HCT116 (cell line): ENCODE measurements around the gene DDX50. TPM values are rescaled to one million over a fixed set of nuclear protein-coding genes. Genes with fewer than 3 reads are reported as not detected.

Experiments
- ATAC-seq: fragments of 200-7000 bp; cut with Tn5 transposase; 2 replicates; pipeline ENCODE4 v1.9.1; 2020; ENCODE audit warnings: mild to moderate bottlenecking, moderate library complexity
- BruUV-seq: library from RNA; stranded (reverse); fragments of 400-500 nt; replicated peaks from 2 replicates; lab custom pipeline; 2021; lab: Mats Ljungman, UMichigan
- CTCF ChIA-PET: fragments of 300-600 bp; sonication (Branson Sonifier 250); formaldehyde crosslinking; loops from one replicate; lab custom pipeline; 2021; ENCODE audit warnings: antibody characterized with exemption; lab: Charles Lee
- POLR2A ChIA-PET: fragments of 300-600, 350-600 bp; sonication (Branson Sonifier 250); formaldehyde crosslinking; loops from one replicate; lab custom pipeline; 2021; ENCODE audit warnings: antibody characterized with exemption; lab: Charles Lee
- RAD21 ChIA-PET, 2 experiments: fragments of 300-600 bp; sonication (Branson Sonifier 250); formaldehyde crosslinking; loops; one replicate each; lab custom pipeline; 2023; ENCODE audit warnings: low total read pairs in 2 of 2; ENCODE audit not compliant: uncharacterized antibody in 2 of 2, unreplicated experiment in 2 of 2, low non-redundant PET in 1 of 2; lab: Charles Lee
- DNase-seq: peaks from one replicate; pipeline ENCODE4 v3.0.0-alpha.2; 2010; ENCODE audit warnings: low read depth, low spot score
- H2AFZ ChIP-seq: fragments of 200-600 bp; shearing (Covaris generic), sonication (generic); 2 replicates; pipeline ENCODE4 v1.6.1; 2017; ENCODE audit warnings: low read depth, mixed run types, mixed read lengths, antibody characterized with exemption, low read length; ENCODE audit not compliant: poor library complexity, severe bottlenecking
- H3K27ac ChIP-seq: 2 replicates; pipeline ENCODE4 v1.5.1; 2012; ENCODE audit warnings: low read depth, low read length
- H3K27me3 ChIP-seq: fragments of 200-600 bp; sonication (generic); 2 replicates; pipeline ENCODE4 v1.6.1; 2016; ENCODE audit warnings: mixed run types, low read length, mixed read lengths; ENCODE audit not compliant: insufficient read depth
- H3K36me3 ChIP-seq, 2 experiments: fragments of 200-500 bp in 1 of 2; fragments of 200-600 bp in 1 of 2; sonication (Bioruptor generic) in 1 of 2; sonication (generic) in 1 of 2; 2 replicates each; pipeline versions ENCODE4 v1.5.1 to v1.6.1; 2014 to 2016; ENCODE audit warnings: low read length in 2 of 2, inconsistent platforms in 1 of 2, mixed read lengths in 1 of 2, mixed run types in 1 of 2; ENCODE audit not compliant: insufficient read depth in 2 of 2, control insufficient read depth in 1 of 2
- H3K4me1 ChIP-seq, 2 experiments: fragments of 200-600 bp in 1 of 2; sonication (generic) in 1 of 2; 2 replicates each; pipeline versions ENCODE4 v1.5.1 to v1.6.1; 2012 to 2017; ENCODE audit warnings: low read length in 2 of 2, inconsistent platforms in 1 of 2, mild to moderate bottlenecking in 1 of 2, mixed read lengths in 1 of 2, mixed run types in 1 of 2, moderate library complexity in 1 of 2; ENCODE audit not compliant: insufficient read depth in 2 of 2, control insufficient read depth in 1 of 2
- H3K4me2 ChIP-seq: fragments of 200-600 bp; sonication (generic); 2 replicates; pipeline ENCODE4 v1.6.1; 2017; ENCODE audit warnings: mixed run types, low read length, mixed read lengths
- H3K4me3 ChIP-seq, 2 experiments: fragments of 200-600 bp in 1 of 2; sonication (generic) in 1 of 2; replicated peaks in 1 of 2; 2 replicates each; pipeline ENCODE4 v1.5.1; 2011 to 2016; ENCODE audit warnings: low read length in 2 of 2, control low read depth in 1 of 2, low read depth in 1 of 2, mild to moderate bottlenecking in 1 of 2, mixed read lengths in 1 of 2, mixed run types in 1 of 2
- H3K79me2 ChIP-seq: fragments of 200-600 bp; sonication (generic); 2 replicates; pipeline ENCODE4 v1.6.1; 2017; ENCODE audit warnings: mild to moderate bottlenecking, mixed run types, low read length, moderate library complexity, mixed read lengths; ENCODE audit not compliant: insufficient read depth
- H3K9ac ChIP-seq: fragments of 200-600 bp; sonication (generic); 2 replicates; pipeline ENCODE4 v1.6.1; 2016; ENCODE audit warnings: low read length, mixed read lengths
- H3K9me2 ChIP-seq: fragments of 200-600 bp; sonication (generic), shearing (Covaris generic); 2 replicates; pipeline ENCODE4 v1.6.1; 2017; ENCODE audit warnings: mixed run types, mild to moderate bottlenecking, moderate library complexity; ENCODE audit not compliant: insufficient read depth
- H3K9me3 ChIP-seq, 2 experiments: fragments of 200-500 bp in 1 of 2; fragments of 200-600 bp in 1 of 2; sonication (Bioruptor generic) in 1 of 2; sonication (generic) in 1 of 2; 2 replicates each; pipeline ENCODE4 v1.6.1; 2014 to 2017; ENCODE audit warnings: low read length in 2 of 2, mixed read lengths in 2 of 2, inconsistent platforms in 1 of 2, low read depth in 1 of 2, mild to moderate bottlenecking in 1 of 2, mixed run types in 1 of 2, moderate library complexity in 1 of 2; ENCODE audit not compliant: control insufficient read depth in 1 of 2, insufficient read depth in 1 of 2
- H4K20me1 ChIP-seq: fragments of 200-600 bp; sonication (generic), shearing (Covaris generic); 2 replicates; pipeline ENCODE4 v1.6.1; 2017; ENCODE audit warnings: mixed run types, mild to moderate bottlenecking, moderate library complexity; ENCODE audit not compliant: insufficient read depth
- ATF3 ChIP-seq: IDR thresholded peaks from 2 replicates; pipeline ENCODE4 v1.6.1; 2012
- CBX3 ChIP-seq: IDR thresholded peaks from 2 replicates; pipeline ENCODE4 v1.6.1; 2012; ENCODE audit warnings: low read depth
- EZH2 ChIP-seq: fragments of 200-600 bp; sonication (generic); IDR thresholded peaks from 2 replicates; pipeline ENCODE4 v1.6.1; 2017; ENCODE audit warnings: antibody characterized with exemption, mixed run types
- EZH2phosphoT487 ChIP-seq: fragments of 200-600 bp; IDR thresholded peaks from 2 replicates; pipeline ENCODE4 v1.6.1; 2018; ENCODE audit warnings: antibody characterized with exemption, borderline replicate concordance
- MAX ChIP-seq: IDR thresholded peaks from 2 replicates; pipeline ENCODE4 v1.6.1; 2012
- POLR2A ChIP-seq: IDR thresholded peaks from 2 replicates; pipeline ENCODE4 v1.7.0; 2011; ENCODE audit warnings: borderline replicate concordance; ENCODE audit not compliant: insufficient read depth, insufficient read length; ENCODE audit errors: extremely low read depth
- POLR2AphosphoS5 ChIP-seq: IDR thresholded peaks from 2 replicates; pipeline ENCODE4 v1.6.1; 2011; ENCODE audit warnings: mild to moderate bottlenecking, low read depth, low read length, moderate library complexity
- RAD21 ChIP-seq: IDR thresholded peaks from 2 replicates; pipeline ENCODE4 v1.6.1; 2012; ENCODE audit warnings: low read depth, mild to moderate bottlenecking
- SIN3A ChIP-seq: IDR thresholded peaks from 2 replicates; pipeline ENCODE4 v1.6.1; 2012; ENCODE audit warnings: low read depth
- SP1 ChIP-seq: IDR thresholded peaks from 2 replicates; pipeline ENCODE4 v1.6.1; 2012; ENCODE audit warnings: low read depth
- SRF ChIP-seq: IDR thresholded peaks from 2 replicates; pipeline ENCODE4 v1.6.1; 2012; ENCODE audit warnings: low read depth
- TCF7L2 ChIP-seq: IDR thresholded peaks from 2 replicates; pipeline ENCODE4 v1.7.0; 2011; ENCODE audit warnings: borderline replicate concordance, inconsistent platforms; ENCODE audit not compliant: insufficient read depth, insufficient read length; ENCODE audit errors: extremely low read depth
- YY1 ChIP-seq: IDR thresholded peaks from 2 replicates; pipeline ENCODE4 v1.6.1; 2011; ENCODE audit warnings: low read length, low read depth, moderate library complexity, mild to moderate bottlenecking; ENCODE audit not compliant: insufficient replicate concordance; ENCODE audit errors: extremely low read depth
- intact Hi-C: fragments of 100-400 bp; cut with micrococcal nuclease; formaldehyde crosslinking; loops from 2 replicates; pipeline ENCODE4 v1.10.0; 2022
- total RNA-seq: library from RNA; stranded (reverse); gene quantifications from one replicate; pipeline ENCODE4 v1.2.1, GENCODE V29; 2021; ENCODE audit not compliant: unreplicated experiment
- TF ChIP-seq, protein P1 (sequence below): IDR thresholded peaks from 2 replicates; pipeline ENCODE4 v1.6.1; 2012; ENCODE audit warnings: low read depth

Gene DDX50
- total RNA-seq, 1 experiment from 2014 or later = 25.6 TPM

- H3K9ac ChIP-seq = no peak overlapping the region
- H3K36me3 ChIP-seq = peaks cover 6 to 13% of the 10 kb centered on the region in 2 experiments; a peak in 2 of 4 replicates
- no peaks in the 10 kb centered on the region for H3K27me3 ChIP-seq
- ChIA-PET CTCF (no interaction called here), RAD21 (no interaction called here), POLR2A (no interaction called here)
- TF ChIP-seq TCF7L2 (no peak), YY1 (no peak), RAD21 (no peak), CBX3 (no peak), EZH2phosphoT487 (no peak), ATF3 (no peak), SIN3A (no peak), SRF (no peak), MAX (no peak), POLR2AphosphoS5 (no peak), POLR2A (no peak), SP1 (no peak), EZH2 (no peak)
- TF ChIP-seq, protein P1, sequence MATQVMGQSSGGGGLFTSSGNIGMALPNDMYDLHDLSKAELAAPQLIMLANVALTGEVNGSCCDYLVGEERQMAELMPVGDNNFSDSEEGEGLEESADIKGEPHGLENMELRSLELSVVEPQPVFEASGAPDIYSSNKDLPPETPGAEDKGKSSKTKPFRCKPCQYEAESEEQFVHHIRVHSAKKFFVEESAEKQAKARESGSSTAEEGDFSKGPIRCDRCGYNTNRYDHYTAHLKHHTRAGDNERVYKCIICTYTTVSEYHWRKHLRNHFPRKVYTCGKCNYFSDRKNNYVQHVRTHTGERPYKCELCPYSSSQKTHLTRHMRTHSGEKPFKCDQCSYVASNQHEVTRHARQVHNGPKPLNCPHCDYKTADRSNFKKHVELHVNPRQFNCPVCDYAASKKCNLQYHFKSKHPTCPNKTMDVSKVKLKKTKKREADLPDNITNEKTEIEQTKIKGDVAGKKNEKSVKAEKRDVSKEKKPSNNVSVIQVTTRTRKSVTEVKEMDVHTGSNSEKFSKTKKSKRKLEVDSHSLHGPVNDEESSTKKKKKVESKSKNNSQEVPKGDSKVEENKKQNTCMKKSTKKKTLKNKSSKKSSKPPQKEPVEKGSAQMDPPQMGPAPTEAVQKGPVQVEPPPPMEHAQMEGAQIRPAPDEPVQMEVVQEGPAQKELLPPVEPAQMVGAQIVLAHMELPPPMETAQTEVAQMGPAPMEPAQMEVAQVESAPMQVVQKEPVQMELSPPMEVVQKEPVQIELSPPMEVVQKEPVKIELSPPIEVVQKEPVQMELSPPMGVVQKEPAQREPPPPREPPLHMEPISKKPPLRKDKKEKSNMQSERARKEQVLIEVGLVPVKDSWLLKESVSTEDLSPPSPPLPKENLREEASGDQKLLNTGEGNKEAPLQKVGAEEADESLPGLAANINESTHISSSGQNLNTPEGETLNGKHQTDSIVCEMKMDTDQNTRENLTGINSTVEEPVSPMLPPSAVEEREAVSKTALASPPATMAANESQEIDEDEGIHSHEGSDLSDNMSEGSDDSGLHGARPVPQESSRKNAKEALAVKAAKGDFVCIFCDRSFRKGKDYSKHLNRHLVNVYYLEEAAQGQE = no peak
- intact Hi-C loops = no loop called here
- 0 out of 2 replicates have a peak, but pooled peaks cover 5% of the 10 kb centered on the region for H4K20me1 ChIP-seq
- no peak overlapping the region for H3K4me2 ChIP-seq
- no peak overlapping the region for H2AFZ ChIP-seq
- DNase-seq (no peak), ATAC-seq (no peak)
- H3K4me3 ChIP-seq = no peak overlapping the region
- no peaks in the 10 kb centered on the region for H3K9me3 ChIP-seq
- H3K9me2 ChIP-seq = no peaks in the 10 kb centered on the region
- H3K27ac ChIP-seq = no peak overlapping the region
- H3K4me1 ChIP-seq = no peaks in the 10 kb centered on the region
- no TSS peak for BruUV-seq
- H3K79me2 ChIP-seq = peaks cover 11% of the 10 kb centered on the region
Measured at GRCh38 chr10:68924593-68924992, 23.5 kb downstream of the DDX50 start.
